Endothelial cell of coronary artery (primary cell): ENCODE data around the gene RNF113B. TPM values are rescaled to one million over a fixed set of nuclear protein-coding genes. Genes with fewer than 3 reads are reported as not detected.

ENCODE experiments used
- total RNA-seq: library from RNA; depleted of rRNA; stranded (reverse); fragments of >200 nt; gene quantifications from 2 replicates; pipeline ENCODE4 v1.2.3, GENCODE V29; 2014

Gene RNF113B
- total RNA-seq = not detected in 2 replicates

GRCh38 chr13:98176777-98177608 is at the start of gene RNF113B:
Gene RNF113B (minus strand): TSS chr13:98177269. CDS start chr13:98177236, 33 bp downstream.

GRCh38 chr13:98142380-98143156 is 34.5 kb downstream of the RNF113B start, which contains the start of gene FARP1:
Gene FARP1 (plus strand): TSS chr13:98143094. CDS start chr13:98213243, 70,149 bp downstream.

Other genes starting within 250 kb of the RNF113B start
- gene IPO5, start 223.6 kb downstream of the RNF113B start, total RNA-seq = 148 and 176 TPM in 2 replicates
- 17.5 and 25.8 TPM in 2 replicates for gene FARP1, start 34.2 kb downstream of the RNF113B start, total RNA-seq